Stomach (tissue), 9 donors: ENCODE measurements around the gene RAB1B. TPM values are rescaled to one million over a fixed set of nuclear protein-coding genes. Genes with fewer than 3 reads are reported as not detected.

Experiments
- DNase-seq, 2 donors: peaks; one replicate each; pipeline versions ENCODE4 v3.0.0 to v3.0.0-alpha.2; 2013 to 2019
- H3K27ac ChIP-seq, 5 donors: fragments of 200-600 bp in 4 of 5; sonication (generic) in 4 of 5; one replicate each; pipeline ENCODE4 v1.5.1; 2013 to 2019; ENCODE audit warnings: mild to moderate bottlenecking in 1 of 5, moderate library complexity in 1 of 5
- H3K27me3 ChIP-seq, 3 donors: fragments of 200-600 bp; sonication (generic); one replicate each; pipeline ENCODE4 v1.5.1; 2017 to 2019; ENCODE audit warnings: mixed run types in 1 of 3
- H3K36me3 ChIP-seq, 4 donors: fragments of 200-600 bp; sonication (generic); 1 replicate in 3 of 4; 2 replicates in 1 of 4; pipeline ENCODE4 v1.5.1; 2016 to 2019
- H3K4me1 ChIP-seq, 4 donors: fragments of 200-600 bp; sonication (generic); one replicate each; pipeline ENCODE4 v1.5.1; 2016 to 2019
- H3K4me3 ChIP-seq, 4 donors: fragments of 200-600 bp; sonication (generic) in 3 of 4; one replicate each; pipeline ENCODE4 v1.5.1; 2016 to 2019; ENCODE audit warnings: mild to moderate bottlenecking in 1 of 4
- H3K9me3 ChIP-seq, 4 donors: fragments of 200-600 bp; sonication (generic); one replicate each; pipeline ENCODE4 v1.5.1; 2016 to 2019
- EP300 ChIP-seq: sonication (generic); formaldehyde crosslinking; IDR thresholded peaks from one replicate; pipeline ENCODE4 v1.6.1; 2017; ENCODE audit warnings: antibody characterized with exemption
- POLR2A ChIP-seq, 4 donors: fragments of 450-650 bp; IDR thresholded peaks; one replicate each; pipeline ENCODE4 v1.6.1; 2016; ENCODE audit warnings: antibody characterized with exemption in 4 of 4, control low read depth in 2 of 4, mild to moderate bottlenecking in 1 of 4, moderate library complexity in 1 of 4
- POLR2AphosphoS5 ChIP-seq, 3 donors: sonication (generic); formaldehyde crosslinking; IDR thresholded peaks; one replicate each; pipeline ENCODE4 v1.6.1; 2016; ENCODE audit warnings: antibody characterized with exemption in 3 of 3
- WGBS, 5 donors: extraction: QIAGEN DNeasy Blood & Tissue Kit in 3 of 5; methylation state at CpG; one replicate each; pipeline versions ENCODE4 v1.1.5 to v1.1.7; 2013 to 2018; 5-methylcytosine and 5-hydroxymethylcytosine counted together
- intact Hi-C: fragments of 100-400 bp; cut with DNase I; formaldehyde crosslinking; loops from one replicate; pipeline ENCODE4 v1.15.1; 2023; ENCODE audit warnings: low total_unique reads
- polyA plus RNA-seq, 3 donors: library from polyadenylated mRNA; stranded (reverse); fragments of 200-250 nt; gene quantifications; one replicate each; pipeline ENCODE4 v1.2.3, GENCODE V29; 2013
- total RNA-seq, 5 donors: library from RNA; depleted of rRNA; stranded (reverse); fragments of >200 nt; gene quantifications; one replicate each; pipeline versions ENCODE4 v1.1.0 to v1.2.3, GENCODE V29; 2014 to 2016
- TF ChIP-seq, protein P1 (sequence below), 7 experiments: fragments of 450-650 bp in 4 of 7; fragments of 200-600 bp in 3 of 7; sonication (generic) in 3 of 7; IDR thresholded peaks; one replicate each; pipeline ENCODE4 v1.5.1; 2016 to 2019; ENCODE audit warnings: antibody characterized with exemption in 7 of 7, control low read depth in 2 of 7, mild to moderate bottlenecking in 1 of 7
- donor health status: healthy with polysubstance abuse.
- donor health status: Bipolar disorder and iron deficiency.
- donor health status: healthy.

Gene RAB1B
- total and polyA plus RNA-seq, 8 donors, result 19.3 to 170 (median 82.3) TPM

DNA sequence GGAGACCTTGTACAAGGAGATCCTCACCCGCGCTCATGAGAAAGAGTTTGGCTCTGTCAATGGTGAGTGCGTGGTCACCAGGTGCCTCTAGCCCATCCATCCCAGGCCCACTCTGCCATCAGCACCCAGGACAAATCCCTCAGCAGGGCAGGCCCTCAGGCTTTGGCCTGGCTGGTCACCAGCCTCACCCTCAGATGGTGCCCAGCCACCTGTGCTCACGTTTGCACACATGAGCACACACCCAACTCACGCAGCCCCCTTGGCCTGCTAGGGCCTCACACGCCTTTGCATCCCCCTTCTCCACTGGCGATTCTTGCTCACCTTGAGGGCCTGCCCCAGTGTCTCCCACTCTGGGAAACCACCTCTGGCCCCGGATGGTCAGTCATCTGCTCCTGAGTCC, 4.1 kb upstream of the RAB1B start:
- 78 to 90% (median 88%) methylated on average over 8 of the region's 8 CpGs for WGBS, 5 donors
- no peak for DNase-seq
- intact Hi-C loops, result loop anchor here (5.0 kb wide), 1 partner anchor 42 kb away; no protein-coding TSS in a partner anchor

DNA sequence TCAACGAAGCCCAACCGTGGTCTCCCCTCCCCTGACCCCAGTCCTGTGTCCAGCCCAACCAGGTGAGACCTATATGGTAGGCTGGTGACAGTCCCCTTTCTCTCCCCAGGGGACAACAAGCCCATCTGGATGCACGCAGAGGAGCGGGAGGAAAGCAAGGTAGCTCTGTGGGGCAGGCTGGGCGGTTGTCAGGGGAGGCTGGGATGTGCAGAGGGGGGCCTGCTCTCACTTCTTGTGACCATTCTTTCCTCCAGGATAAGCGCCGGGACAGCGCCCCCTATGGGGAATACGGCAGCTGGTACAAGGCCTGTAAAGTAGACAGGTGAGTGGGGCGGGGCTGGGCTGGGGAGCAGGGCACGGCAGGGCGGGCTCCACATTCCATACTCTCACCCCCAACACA, 3.5 kb upstream of the RAB1B start:
- Histone ChIP-seq H3K36me3 (peaks cover 25 to 67% (median 66%) of the 10 kb centered on the region in 4 donors), H3K4me3 (no peak overlapping the region), H3K4me1 (peaks cover 13 to 30% (median 28%) of the 10 kb centered on the region in 4 donors), H3K27ac (no peak overlapping the region), H3K9me3 (no peaks in the 10 kb centered on the region), H3K27me3 (no peaks in the 10 kb centered on the region)
- DNase-seq, result peak; percentile 36 to 39
- TF ChIP-seq POLR2A (IDR thresholded peaks at IDR 0.05) (no peak), EP300 (no peak), POLR2AphosphoS5 (IDR thresholded peaks at IDR 0.05) (no peak)
- TF ChIP-seq, protein P1, sequence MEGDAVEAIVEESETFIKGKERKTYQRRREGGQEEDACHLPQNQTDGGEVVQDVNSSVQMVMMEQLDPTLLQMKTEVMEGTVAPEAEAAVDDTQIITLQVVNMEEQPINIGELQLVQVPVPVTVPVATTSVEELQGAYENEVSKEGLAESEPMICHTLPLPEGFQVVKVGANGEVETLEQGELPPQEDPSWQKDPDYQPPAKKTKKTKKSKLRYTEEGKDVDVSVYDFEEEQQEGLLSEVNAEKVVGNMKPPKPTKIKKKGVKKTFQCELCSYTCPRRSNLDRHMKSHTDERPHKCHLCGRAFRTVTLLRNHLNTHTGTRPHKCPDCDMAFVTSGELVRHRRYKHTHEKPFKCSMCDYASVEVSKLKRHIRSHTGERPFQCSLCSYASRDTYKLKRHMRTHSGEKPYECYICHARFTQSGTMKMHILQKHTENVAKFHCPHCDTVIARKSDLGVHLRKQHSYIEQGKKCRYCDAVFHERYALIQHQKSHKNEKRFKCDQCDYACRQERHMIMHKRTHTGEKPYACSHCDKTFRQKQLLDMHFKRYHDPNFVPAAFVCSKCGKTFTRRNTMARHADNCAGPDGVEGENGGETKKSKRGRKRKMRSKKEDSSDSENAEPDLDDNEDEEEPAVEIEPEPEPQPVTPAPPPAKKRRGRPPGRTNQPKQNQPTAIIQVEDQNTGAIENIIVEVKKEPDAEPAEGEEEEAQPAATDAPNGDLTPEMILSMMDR (IDR thresholded peaks at IDR 0.05), result peak in 2 of 7 experiments; percentile 24 to 27
- 65 to 82% (median 70%) methylated on average over 9 to 12 of the region's 12 CpGs for WGBS, 5 donors
- intact Hi-C loops, result loop anchor here (5.0 kb wide), 1 partner anchor 43 kb away; no protein-coding TSS in a partner anchor

More for the DNA sequence above, 4.1 kb upstream of the RAB1B start:
- Histone ChIP-seq H3K4me1 (peaks cover 7 to 25% (median 23%) of the 10 kb centered on the region in 4 donors), H3K27ac (no peak overlapping the region), H3K27me3 (no peaks in the 10 kb centered on the region), H3K36me3 (peaks cover 25 to 72% (median 70%) of the 10 kb centered on the region in 4 donors), H3K9me3 (no peaks in the 10 kb centered on the region), H3K4me3 (no peak overlapping the region)
- TF ChIP-seq POLR2A (IDR thresholded peaks at IDR 0.05) (no peak), POLR2AphosphoS5 (IDR thresholded peaks at IDR 0.05) (no peak), EP300 (no peak)
- TF ChIP-seq, protein P1 (IDR thresholded peaks at IDR 0.05), result no peak

DNA sequence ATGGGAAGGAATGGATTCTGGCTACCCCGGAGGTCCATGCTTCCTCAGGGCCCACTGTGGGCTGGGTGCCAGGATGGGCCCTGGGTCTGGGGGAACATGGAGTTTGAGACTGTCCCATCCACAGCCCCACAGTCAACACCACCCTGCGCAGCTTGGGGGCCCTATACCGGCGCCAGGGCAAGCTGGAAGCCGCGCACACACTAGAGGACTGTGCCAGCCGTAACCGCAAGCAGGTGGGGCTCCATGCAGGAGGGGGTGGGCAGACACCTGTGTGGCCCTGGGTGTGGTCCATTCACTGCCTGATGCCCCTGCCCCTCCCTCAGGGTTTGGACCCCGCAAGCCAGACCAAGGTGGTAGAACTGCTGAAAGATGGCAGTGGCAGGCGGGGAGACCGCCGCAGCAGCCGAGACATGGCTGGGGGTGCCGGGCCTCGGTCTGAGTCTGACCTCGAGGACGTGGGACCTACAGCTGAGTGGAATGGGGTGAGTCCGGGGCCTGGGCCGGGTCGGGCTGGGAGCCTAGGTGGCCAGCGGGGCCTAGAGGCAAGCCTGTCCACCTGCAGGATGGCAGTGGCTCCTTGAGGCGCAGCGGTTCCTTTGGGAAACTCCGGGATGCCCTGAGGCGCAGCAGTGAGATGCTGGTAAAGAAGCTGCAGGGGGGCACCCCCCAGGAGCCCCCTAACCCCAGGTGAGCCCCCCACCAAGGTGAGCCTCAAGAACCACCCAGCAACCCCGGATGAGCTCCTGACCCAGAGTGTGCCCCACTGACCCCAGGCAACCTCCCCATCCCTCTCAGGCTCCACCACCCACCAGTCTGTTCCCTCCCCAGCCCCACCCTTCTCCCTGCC, 2.7 kb upstream of the RAB1B start:
- Histone ChIP-seq H3K4me3 (no peak overlapping the region), H3K27me3 (no peaks in the 10 kb centered on the region), H3K4me1 (peaks cover 16 to 38% (median 37%) of the 10 kb centered on the region in 4 donors), H3K27ac (peak overlapping the region in 1 of 5 donors; percentile 98), H3K36me3 (peaks cover 20 to 62% (median 60%) of the 10 kb centered on the region in 4 donors), H3K9me3 (no peaks in the 10 kb centered on the region)
- DNase-seq, result no peak
- TF ChIP-seq EP300, result no peak
- TF ChIP-seq, protein P1 (IDR thresholded peaks at IDR 0.05), result no peak
- no peak for TF ChIP-seq POLR2A (IDR thresholded peaks at IDR 0.05)
- TF ChIP-seq POLR2AphosphoS5 (IDR thresholded peaks at IDR 0.05), result no peak
- WGBS, 5 donors, result 90 to 98% (median 94%) methylated on average over 14 to 26 of the region's 26 CpGs
- intact Hi-C loops, result no loop called here

DNA sequence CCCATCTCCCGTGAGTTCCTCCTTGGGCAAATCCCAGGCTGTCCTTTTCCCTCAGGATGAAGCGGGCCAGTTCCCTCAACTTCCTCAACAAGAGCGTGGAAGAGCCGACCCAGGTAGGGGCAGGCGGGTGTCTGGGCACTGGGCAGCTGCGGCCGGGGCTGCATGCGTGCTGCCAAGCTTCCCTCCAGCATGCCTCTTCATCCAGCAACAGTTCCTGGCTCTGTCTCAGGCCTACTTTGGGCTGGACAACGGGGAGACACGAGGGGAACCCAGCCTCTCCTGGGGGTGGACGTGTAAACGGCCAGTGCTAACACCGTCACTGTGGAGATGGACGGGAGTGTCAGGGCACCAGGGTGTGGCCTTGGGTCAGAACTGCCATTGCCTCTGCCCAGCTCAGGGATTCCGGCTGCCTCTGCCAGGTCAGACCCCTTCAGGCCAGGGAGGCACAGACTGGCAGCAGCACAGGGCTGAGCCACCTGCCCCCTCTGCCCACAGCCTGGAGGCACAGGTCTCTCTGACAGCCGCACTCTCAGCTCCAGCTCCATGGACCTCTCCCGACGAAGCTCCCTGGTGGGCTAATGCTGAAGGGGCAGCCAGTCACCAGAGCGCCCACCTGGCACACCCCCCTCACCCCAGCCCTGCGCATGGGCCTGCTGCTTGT, 1.9 kb upstream of the RAB1B start:
- Histone ChIP-seq H3K36me3 (peaks cover 20 to 58% (median 54%) of the 10 kb centered on the region in 4 donors), H3K4me3 (peak overlapping the region; percentile 72 to 81 (median 78)), H3K27me3 (no peaks in the 10 kb centered on the region), H3K4me1 (peaks cover 16 to 46% (median 43%) of the 10 kb centered on the region in 4 donors), H3K27ac (peak overlapping the region; percentile 90 to 98 (median 98)), H3K9me3 (no peaks in the 10 kb centered on the region)
- intact Hi-C loops, result no loop called here
- peak in 1 of 2 donors; percentile 30 for DNase-seq
- TF ChIP-seq POLR2AphosphoS5 (IDR thresholded peaks at IDR 0.05), result no peak
- TF ChIP-seq, protein P1 (IDR thresholded peaks at IDR 0.05), result no peak
- no peak for TF ChIP-seq POLR2A (IDR thresholded peaks at IDR 0.05)
- TF ChIP-seq EP300, result no peak
- WGBS, 5 donors, result 73 to 84% (median 80%) methylated on average over 11 to 20 of the region's 20 CpGs
